AML-193 (cell line): ENCODE data around the gene NEK10.
"Not testable (repeated sequence)": the region's sequence is repeated elsewhere in the genome, so short reads cannot be mapped to it uniquely, and the experiment has no call there.

Source experiments
- DNase-seq, 2 experiments: peaks; one replicate each; lab custom pipeline; 2025; lab: John Stamatoyannopoulos, UW

NEK10 gene, protein sequence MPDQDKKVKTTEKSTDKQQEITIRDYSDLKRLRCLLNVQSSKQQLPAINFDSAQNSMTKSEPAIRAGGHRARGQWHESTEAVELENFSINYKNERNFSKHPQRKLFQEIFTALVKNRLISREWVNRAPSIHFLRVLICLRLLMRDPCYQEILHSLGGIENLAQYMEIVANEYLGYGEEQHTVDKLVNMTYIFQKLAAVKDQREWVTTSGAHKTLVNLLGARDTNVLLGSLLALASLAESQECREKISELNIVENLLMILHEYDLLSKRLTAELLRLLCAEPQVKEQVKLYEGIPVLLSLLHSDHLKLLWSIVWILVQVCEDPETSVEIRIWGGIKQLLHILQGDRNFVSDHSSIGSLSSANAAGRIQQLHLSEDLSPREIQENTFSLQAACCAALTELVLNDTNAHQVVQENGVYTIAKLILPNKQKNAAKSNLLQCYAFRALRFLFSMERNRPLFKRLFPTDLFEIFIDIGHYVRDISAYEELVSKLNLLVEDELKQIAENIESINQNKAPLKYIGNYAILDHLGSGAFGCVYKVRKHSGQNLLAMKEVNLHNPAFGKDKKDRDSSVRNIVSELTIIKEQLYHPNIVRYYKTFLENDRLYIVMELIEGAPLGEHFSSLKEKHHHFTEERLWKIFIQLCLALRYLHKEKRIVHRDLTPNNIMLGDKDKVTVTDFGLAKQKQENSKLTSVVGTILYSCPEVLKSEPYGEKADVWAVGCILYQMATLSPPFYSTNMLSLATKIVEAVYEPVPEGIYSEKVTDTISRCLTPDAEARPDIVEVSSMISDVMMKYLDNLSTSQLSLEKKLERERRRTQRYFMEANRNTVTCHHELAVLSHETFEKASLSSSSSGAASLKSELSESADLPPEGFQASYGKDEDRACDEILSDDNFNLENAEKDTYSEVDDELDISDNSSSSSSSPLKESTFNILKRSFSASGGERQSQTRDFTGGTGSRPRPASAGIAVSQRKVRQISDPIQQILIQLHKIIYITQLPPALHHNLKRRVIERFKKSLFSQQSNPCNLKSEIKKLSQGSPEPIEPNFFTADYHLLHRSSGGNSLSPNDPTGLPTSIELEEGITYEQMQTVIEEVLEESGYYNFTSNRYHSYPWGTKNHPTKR

DNA sequence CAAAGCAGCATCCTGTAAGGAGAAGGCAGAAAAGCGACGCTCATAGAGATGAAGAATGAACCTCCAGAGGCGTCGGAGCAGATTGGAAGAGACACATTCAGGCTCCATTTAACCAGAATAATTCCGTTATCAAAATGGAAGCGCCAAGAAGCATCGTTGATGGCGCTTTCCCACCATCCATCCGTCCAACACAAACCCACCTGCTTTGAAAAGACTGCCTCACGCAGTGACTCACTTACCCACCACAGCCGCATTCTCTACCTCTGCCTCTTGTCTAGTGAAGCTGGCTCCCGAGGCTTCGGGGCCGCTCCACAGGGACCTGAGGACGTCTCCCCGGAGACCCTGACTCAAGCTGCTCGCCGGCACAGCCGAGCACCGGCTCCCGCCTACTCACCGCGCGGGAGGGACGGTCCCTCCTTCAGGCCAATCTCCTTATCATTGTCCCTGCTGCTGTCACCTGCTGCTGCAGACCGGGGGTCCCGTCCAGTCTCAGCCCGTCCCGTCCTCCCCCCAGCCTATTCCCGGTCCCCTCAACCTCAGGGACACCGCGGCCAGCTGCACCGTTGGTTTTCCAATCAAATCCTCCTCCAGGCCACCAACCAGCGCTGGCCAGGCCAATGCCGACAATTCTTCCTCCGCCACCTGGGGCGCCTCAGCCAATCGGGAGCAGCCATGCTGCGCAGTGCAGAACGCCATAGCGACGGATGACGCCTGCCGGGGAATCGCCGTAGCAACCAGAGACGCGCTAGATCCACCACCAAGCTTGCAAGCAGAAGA is at the start of gene NEK10:
TSS of gene NEK10 (minus strand) at position 553 of the 777 bp plus-strand sequence. CDS start 16,501 bp downstream, outside the sequence.
- peak; percentile 87 to 90 for DNase-seq

DNA sequence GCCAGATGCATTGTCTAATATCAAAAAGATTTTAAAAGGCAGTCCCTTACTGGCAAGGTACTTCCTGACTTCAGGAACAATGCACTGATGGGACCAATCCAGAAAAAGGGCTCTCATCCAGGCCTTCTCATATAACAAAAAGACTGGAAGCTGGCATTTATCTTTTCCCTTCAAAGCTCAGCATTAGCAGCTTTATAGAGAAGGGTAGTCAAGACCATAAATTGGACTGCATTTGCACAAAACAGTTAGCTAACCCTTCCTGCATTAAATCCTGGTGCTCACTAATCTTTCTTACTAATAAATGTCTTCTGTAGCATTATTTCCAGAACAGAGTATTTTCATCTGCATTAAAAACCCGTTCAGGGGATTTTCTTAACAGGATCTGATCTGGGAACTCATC is 46.0 kb upstream of the NEK10 start:
- DNase-seq = no peak

DNA sequence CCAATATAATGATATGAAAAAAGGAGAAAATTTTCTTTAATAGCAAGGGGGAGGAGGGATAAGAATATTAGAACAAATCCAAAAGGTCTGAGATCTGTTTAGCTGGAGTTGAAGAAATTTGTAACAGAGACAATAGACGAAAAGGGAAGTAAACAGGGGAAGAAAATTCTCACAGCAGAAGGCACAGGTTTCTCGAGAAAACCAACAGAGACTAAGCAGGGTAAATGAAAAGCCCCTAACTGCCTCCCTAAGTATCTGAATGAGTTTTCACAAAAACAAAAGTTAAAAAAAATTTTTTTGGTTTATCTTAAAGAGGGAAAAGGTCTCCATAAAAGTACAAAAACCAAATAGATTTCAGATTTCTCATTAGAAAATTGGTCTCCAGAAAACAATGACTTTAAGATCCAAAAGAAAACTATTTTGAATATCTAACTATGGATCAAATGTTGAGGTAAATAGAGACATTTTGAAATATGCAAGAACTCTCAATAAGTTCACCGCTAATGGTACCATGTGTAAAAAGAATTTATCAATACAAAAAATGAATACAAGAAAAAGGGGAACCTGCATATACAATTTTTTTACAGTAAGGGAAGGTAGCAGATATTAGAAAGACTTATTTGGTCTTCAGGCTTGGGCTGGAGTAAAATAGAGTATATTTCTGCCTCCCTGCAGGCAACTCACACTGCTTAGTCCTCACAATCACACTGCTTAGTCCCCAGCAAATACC is 23.9 kb upstream of the NEK10 start:
- no peak for DNase-seq

DNA sequence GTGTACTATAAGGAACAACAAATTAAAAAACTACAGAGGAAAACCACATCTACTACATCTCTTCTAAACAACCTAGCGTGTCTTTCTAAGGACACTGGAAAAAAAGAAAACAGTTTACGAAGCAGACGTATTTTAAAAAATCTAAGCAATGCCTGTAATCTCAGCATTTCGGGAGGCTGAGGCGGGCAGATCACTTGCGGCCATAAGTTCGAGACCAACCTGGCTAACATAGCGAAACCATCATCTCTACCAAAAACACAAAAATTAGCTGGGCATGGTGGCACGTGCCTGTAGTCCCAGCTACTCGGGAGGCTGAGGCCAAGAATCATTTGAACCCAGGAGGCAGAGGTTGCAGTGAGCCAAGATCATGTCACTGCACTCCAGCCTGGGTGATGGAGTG is 23.2 kb upstream of the NEK10 start:
- DNase-seq = not testable (repeated sequence)

DNA sequence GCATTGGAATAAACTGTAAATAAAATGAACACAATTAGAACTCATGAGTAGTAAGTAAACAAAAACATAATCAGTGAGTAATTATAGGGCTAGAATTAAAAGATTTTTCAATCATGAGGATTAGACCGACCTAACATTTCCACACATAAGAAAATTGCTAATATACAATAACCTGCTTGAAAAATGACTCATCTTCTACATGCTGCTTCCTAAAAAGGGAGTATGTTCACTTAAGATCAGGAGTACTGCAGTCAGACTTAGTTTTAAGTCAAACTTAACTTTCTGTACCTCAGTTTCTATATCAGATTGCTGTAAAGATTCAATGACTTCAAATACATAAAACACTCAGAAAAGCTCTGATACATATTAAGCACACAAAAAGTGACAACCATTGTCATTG is 22.6 kb upstream of the NEK10 start:
- DNase-seq = no peak

DNA sequence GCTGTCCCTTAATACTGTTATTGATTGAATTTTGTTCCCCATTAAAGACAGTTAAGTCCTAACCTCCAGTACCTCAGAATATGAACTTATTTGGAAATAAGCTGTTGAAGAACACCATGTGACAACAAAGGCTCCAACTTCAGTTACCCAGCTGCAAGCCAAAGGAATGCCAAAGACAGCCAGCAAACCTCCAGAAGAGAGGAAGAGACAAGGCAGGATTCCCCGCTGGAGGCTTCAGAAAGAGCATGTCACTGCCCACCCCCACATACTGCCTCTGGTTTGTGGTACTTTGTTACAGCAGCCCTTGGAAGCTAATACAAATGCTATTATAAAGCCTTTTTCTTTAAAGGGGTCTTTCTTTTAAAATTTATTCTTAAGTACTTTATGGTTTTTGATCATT is 18.4 kb upstream of the NEK10 start:
- DNase-seq = no peak

DNA sequence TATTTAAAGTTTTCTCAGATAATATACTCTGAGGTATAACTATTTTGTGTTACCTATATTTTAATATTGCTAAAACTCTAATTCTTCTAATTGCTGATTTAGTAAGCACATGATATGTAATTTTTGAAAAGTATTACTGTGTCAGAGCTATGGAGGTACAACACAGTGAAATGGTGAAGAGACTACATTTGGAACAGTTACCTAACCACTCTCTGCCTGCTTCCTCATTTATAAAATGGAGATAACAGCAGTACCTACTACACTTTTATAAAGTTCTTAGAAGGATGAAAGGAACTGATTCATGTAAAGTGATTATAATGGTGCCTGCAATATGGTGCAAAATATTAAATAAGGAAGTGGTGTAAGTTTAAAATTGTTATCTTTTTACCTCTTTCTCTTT is 16.3 kb upstream of the NEK10 start:
- DNase-seq = peak; percentile 6 to 15

DNA sequence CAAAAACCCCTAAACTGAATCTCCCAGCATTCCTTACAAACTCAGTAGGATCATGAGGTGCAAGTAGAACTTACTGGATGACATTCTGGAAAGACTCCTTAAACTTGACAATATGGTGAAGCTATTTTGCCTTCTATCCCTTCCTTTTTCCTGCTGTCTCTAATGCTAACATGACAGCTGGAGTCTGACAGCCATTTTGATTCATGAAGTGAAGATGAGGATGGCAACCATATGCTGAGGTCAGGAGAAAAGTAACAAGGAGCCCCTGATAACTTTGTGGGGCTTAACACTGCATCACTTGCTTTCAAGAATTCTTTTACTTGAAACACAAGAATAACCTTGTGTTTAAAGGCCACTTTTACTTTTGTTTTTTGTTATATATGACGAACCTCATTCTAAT is 15.0 kb upstream of the NEK10 start:
- DNase-seq = no peak

DNA sequence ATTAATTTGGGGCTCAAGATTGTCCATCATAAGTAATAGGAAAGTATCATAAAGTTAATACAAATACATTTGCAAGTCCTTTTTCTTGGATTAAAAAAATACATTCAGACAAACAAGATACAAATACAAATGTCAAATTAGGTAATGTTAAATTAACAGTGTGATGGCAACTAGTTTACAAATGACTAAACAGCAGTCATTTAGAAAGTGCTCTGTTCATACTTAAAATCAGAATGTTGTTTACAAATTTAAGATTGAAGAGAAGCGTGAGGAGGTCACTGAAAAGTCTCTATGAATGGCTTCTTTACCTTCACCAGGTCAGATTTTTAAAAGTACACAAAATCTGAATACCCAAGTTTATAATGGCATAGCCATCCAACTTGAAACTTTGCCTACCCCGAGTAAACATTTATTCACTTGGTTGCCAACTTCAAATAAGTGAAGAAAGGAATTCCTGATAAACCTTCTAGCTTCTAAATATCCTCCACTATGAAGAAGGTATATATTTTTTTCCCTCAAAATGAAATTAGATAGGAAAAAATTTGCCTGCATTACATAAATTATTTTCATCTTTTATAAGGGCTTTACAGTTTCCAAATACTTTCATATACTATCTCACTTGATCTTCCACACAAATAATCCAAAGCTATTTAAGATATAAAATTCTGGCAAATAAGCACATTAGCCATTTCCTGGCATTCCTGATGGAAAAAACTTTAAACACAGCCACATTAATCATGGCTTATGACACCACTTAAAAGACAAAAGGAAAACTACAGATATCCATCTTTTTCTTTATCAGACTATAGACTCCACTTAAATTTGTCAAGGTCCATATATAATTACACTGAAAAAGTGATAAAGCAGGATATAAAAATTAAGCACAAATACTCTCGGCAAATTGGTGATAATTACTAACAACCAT is 11.5 kb upstream of the NEK10 start:
- DNase-seq = no peak

DNA sequence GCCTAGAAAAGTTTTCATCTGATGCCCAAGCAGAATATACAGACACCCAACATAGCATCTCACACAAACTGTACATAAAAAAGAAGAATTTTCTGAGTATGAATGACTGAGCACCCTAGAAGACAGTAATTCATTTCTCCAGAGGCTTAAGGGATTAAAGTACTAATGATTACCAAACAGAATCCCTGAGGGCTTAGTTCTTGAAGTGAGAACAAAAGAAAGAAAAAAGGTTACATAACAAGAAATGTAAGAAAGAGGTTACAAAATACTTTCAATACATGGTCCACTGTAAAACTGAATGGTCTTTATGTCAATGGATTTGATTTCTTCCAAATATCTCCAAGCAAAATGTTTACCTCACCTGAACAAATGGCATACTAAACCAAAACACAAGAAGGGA is 9.1 kb upstream of the NEK10 start:
- DNase-seq = no peak

DNA sequence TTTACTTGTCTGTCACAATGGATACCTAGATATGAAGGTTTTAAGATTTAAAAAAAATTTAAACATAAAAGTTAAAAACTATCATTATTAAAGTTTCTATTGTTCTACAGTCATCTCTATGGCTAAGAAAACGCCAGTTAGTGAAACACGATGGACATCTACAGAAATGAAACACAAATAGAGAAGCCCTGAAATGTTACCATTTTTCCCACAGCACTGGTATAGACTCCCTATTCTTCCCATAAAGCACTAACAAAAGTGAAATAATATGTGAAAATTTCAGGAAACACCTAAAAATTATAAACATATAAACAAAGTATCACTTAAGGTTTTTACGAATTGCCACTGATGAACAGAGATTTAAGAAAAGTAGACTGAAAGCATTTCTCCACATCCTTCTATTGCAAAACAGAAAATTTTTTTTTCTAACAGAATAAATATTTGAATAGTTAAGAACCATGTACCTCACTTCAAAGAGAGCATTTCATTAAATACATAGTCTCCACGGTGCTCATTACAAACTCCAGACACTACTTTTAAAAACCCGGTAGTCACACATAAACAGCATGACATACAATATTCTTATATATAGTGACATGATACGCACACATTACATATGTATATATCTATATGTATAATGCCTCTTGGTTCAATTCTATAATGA is 7.1 kb upstream of the NEK10 start:
- DNase-seq = no peak

DNA sequence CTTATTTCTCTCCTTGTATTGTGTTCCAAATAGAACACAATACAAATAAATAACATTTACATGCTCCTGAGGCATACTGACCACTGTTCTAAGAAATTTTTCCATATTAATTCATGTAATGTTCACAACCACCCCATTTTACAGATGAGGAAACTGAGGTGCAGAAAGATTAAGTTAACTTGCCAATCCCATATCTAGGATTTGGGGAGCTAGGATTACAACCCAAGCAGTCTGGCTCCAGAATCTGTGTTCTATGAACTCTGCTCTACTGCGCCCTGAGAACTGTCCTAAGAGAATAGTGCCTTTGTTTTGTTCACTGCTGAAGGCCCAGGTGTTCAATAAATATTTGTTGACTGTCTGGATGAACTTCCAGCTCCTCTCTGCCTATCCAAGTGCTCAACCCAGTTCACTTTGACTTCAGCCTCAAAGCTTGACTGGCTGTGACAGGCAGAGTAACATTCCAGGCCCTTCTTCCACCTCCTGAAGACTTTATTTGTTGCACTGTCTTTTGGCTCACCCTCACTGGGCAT is 3.1 kb downstream of the NEK10 start:
- no peak for DNase-seq

DNA sequence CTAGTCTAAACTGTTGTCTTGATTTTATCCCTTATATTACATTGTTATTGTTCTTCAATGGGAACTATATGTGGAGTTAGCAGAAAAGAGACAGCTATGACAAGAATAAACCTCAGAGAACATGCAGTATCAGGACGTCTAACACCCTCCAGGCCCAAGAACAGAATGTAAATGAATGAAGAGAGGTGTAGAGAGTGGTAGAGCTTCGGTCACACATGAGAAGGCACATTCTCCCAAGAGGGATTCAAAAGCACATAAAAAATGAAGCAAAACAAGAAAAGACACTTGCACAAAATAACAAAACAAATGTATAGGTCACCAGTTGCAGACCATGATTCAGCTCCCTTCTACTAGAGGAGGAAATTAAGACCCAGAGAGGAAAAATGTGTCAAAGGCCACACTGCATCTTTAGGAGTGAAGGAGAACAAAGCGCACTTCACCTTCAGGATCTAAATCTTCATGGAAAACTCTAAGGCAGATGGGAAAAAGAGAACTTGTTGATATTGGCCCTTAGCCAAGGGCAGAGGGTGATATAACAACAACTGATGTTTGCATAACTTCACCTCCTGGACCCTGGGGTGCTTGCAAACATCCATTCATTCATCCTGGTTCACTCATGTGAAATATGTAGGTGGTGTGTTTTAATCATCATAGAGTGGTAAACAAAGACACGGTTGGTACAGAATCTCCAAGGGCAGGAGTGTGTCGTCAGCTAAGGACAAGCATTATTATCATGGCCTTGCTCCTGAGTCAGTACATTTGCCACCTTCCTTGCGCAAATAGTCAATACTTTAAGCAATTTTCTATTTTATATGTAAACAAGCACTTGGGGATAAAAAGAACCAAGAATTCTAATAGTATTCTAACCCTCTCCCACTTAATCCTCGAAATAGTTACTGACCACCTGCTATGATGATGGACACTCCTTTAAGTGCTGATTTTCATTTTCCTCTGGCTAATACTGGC is 8.8 kb downstream of the NEK10 start:
- DNase-seq = no peak

DNA sequence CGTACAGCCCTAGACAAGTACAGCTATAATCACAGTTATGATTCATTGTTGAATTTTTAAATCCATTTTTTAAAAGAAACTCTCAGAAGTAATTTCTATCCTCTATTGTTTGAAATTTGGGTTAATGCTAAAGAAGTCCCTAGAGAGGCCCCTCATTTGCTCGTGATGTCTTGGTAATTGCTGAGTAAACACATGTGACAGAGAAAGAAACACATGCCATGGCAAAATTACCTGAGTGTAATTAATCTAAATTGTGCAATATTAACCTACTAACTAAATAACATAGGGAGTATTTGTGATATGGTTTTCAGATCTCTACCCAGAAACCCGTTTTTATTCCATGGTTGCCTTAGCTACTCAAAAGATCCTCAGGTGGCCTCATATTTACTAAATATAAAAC is 10.8 kb downstream of the NEK10 start:
- DNase-seq = no peak

DNA sequence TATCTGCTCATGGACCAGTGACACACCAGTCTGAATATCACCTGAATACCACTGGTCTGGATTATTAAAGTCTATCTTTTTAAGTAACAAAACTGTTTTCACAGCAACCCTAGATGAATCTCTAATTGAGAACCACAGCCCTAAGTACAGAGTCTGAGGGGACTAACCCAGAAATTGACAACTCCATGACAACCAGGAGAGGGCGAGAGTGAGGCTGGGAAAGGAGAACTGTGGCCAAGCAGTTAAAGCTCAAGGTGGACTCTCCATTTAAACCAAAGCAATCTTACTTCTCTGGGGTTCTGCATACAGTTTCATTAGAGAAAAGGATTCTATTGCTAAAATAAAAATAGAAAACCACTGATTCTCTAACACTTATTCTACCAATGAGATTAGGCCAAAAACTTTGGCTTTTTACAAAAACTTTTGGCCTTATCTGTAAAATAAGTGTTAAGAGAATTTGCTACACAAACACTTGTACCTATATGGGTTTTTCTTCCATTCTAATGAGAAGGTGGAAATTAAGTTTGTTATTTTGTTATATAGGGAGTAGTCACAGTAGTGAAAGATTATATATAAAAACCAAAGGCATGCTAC is 11.4 kb downstream of the NEK10 start:
- peak; percentile 69 to 74 for DNase-seq

DNA sequence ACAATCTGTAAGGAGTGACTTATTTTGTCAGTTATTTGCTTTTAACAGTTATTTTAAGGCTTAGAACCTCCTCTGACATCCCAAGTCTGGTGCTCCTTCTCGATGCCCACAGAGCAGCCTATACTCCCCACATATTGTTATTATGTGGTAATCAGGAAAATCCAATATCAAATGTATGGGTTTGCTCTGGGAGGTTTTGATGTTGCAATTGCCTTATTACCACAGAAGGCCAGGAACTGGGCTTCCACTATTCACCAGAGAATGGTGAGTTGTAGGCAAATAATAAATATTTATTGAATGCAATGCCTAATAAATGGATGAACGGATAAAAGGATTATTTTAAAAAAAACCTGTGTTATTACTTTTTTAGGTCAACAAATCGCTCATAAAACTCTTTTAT is 12.2 kb downstream of the NEK10 start:
- DNase-seq = peak in 1 of 2 experiments; percentile 15

DNA sequence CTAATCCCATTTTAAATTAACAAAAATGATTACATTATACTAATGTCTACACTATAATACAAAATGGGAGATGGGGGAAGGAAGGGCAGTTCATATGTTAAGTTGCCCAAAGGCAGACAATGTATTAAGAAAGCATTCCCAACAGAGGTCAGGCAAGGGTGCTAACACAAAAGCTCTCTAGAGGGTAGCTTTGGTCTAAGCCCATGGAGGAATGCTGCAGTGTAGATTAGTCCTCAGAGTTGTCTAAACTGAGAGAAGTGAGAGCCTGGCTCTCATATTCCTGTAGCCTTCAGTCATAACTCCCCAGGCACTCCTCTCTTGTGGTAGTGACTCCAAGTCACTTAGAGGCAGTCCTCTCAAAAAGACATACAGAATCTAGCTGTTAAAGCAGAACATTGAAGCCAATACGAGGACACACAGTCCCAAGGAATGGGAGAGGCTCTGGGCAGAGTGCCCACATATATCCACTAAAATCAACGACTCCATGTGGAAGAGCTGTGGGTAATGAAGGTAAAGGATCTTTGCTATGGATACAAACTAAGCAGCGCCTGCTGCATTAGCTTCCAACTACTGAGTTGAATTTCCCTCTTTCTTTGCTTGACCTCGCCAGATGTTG is 14.5 kb downstream of the NEK10 start:
- DNase-seq = no peak
